Natural killer cell (primary cell): ENCODE results near the gene TEX47. TPM values are rescaled to one million over a fixed set of nuclear protein-coding genes. Genes with fewer than 3 reads are reported as not detected.

ENCODE experiments used
- ATAC-seq, 3 donors: fragments of 150-1000 bp in 2 of 3; fragments of 200-7000 bp in 1 of 3; cut with Tn5 transposase; 1 replicate in 1 of 3; 2 replicates in 2 of 3; pipeline ENCODE4 v1.10.0; 2021; ENCODE audit warnings: mild to moderate bottlenecking in 2 of 3, moderate library complexity in 2 of 3
- DNase-seq, 2 donors: peaks; one replicate each; pipeline versions ENCODE4 v3.0.0 to v3.0.0-alpha.2; 2013 to 2021; ENCODE audit warnings: mixed read lengths in 1 of 2
- H3K27ac ChIP-seq: one replicate; pipeline ENCODE4 v1.5.1; 2013; ENCODE audit warnings: mild to moderate bottlenecking, low read length
- H3K27me3 ChIP-seq: one replicate; pipeline ENCODE4 v1.6.1; 2013; ENCODE audit warnings: low read length; ENCODE audit not compliant: control insufficient read depth, insufficient read depth
- H3K36me3 ChIP-seq: one replicate; pipeline ENCODE4 v1.6.1; 2013; ENCODE audit warnings: low read length; ENCODE audit not compliant: control insufficient read depth, insufficient read depth
- H3K4me1 ChIP-seq: one replicate; pipeline ENCODE4 v1.6.1; 2013; ENCODE audit warnings: low read length; ENCODE audit not compliant: control insufficient read depth, insufficient read depth
- H3K4me3 ChIP-seq: one replicate; pipeline ENCODE4 v1.5.1; 2013; ENCODE audit warnings: low read length
- H3K9me3 ChIP-seq: one replicate; pipeline ENCODE4 v1.6.1; 2013; ENCODE audit warnings: low read length; ENCODE audit not compliant: control insufficient read depth, insufficient read depth
- H3K27ac Mint-ChIP-seq, 2 donors: one replicate each; pipeline ENCODE4 v1.8.0; 2022; ENCODE audit warnings: mild to moderate bottlenecking in 2 of 2, mixed read lengths in 2 of 2, moderate library complexity in 1 of 2
- H3K27me3 Mint-ChIP-seq, 2 donors: one replicate each; pipeline ENCODE4 v1.8.0; 2022; ENCODE audit warnings: low read depth in 2 of 2, mixed read lengths in 2 of 2
- H3K36me3 Mint-ChIP-seq: one replicate; pipeline ENCODE4 v1.8.0; 2022; ENCODE audit warnings: mixed read lengths
- H3K4me1 Mint-ChIP-seq, 2 donors: one replicate each; pipeline ENCODE4 v1.8.0; 2022; ENCODE audit warnings: mixed read lengths in 2 of 2
- H3K4me3 Mint-ChIP-seq: one replicate; pipeline ENCODE4 v1.8.0; 2022; ENCODE audit warnings: mild to moderate bottlenecking, moderate library complexity, mixed read lengths
- H3K9me3 Mint-ChIP-seq, 2 donors: one replicate each; pipeline ENCODE4 v1.8.0; 2022; ENCODE audit warnings: mixed read lengths in 2 of 2
- CTCF ChIP-seq: fragments of 200-600 bp; IDR thresholded peaks from one replicate; pipeline ENCODE4 v1.8.0; 2022; ENCODE audit warnings: antibody characterized with exemption
- WGBS: methylation state at CpG from one replicate; pipeline ENCODE4 v1.1.7; 2013; ENCODE audit warnings: missing lambda C conversion rate; ENCODE audit not compliant: insufficient coverage; 5-methylcytosine and 5-hydroxymethylcytosine counted together
- intact Hi-C: fragments of 100-400 bp; cut with micrococcal nuclease; formaldehyde crosslinking; loops from one replicate; pipeline ENCODE4 v1.14.2; 2022
- total RNA-seq, 4 donors: library from RNA; stranded (reverse); fragments of 120-200 nt in 1 of 4; gene quantifications; one replicate each; pipeline versions ENCODE4 v1.2.3 to v1.2.4, GENCODE V29; 2013 to 2022

The TEX47 gene
- total RNA-seq, 3 donors from 2014 or later (not counting 1 experiment from before 2014, with no cell fraction given) = not detected

GRCh38 chr7:88760136-88760515, 35.4 kb downstream of the TEX47 start:
- H3K4me3 ChIP-seq = no peak overlapping the region
- DNase-seq (no peak), ATAC-seq (no peak)
- peaks cover 9% of the 10 kb centered on the region for H3K27me3 ChIP-seq
- TF ChIP-seq CTCF = no peak
- no peaks in the 10 kb centered on the region for H3K4me1 Mint-ChIP-seq
- H3K4me3 Mint-ChIP-seq = no peak overlapping the region
- peaks cover 2 to 9% of the 10 kb centered on the region in 2 donors for H3K27me3 Mint-ChIP-seq
- intact Hi-C loops = no loop called here
- H3K27ac ChIP-seq = no peak overlapping the region
- H3K27ac Mint-ChIP-seq = no peak overlapping the region
- H3K36me3 Mint-ChIP-seq = peaks cover 6% of the 10 kb centered on the region
- H3K9me3 Mint-ChIP-seq = peaks cover 3 to 7% of the 10 kb centered on the region in 2 donors
- no peaks in the 10 kb centered on the region for H3K9me3 ChIP-seq
- H3K4me1 ChIP-seq = no peaks in the 10 kb centered on the region
- no peaks in the 10 kb centered on the region for H3K36me3 ChIP-seq
- WGBS = 17% methylated on average over 5 of the region's 6 CpGs

- ATAC-seq = no peak
- Mint-ChIP-seq H3K27me3 (peaks cover 2 to 9% of the 10 kb centered on the region in 2 donors), H3K9me3 (peaks cover 4 to 7% of the 10 kb centered on the region in 2 donors), H3K4me1 (no peaks in the 10 kb centered on the region), H3K36me3 (peaks cover 6% of the 10 kb centered on the region), H3K4me3 (no peak within 1 kb of the TSS), H3K27ac (no peak within 1 kb of the TSS)
- Histone ChIP-seq H3K4me1 (no peaks in the 10 kb centered on the region), H3K36me3 (no peaks in the 10 kb centered on the region), H3K27ac (no peak within 1 kb of the TSS), H3K4me3 (no peak within 1 kb of the TSS), H3K9me3 (no peaks in the 10 kb centered on the region), H3K27me3 (peaks cover 9% of the 10 kb centered on the region)
- DNase-seq = no peak
- intact Hi-C loops = no loop called here
- 3% methylated on average over 68 of the region's 74 CpGs for WGBS
- TF ChIP-seq CTCF = no peak
Observed at GRCh38 chr7:88759230-88760135, 36.1 kb downstream of the TEX47 start, which contains the start of gene ZNF804B. Gene ZNF804B (plus strand): TSS chr7:88759700. CDS start chr7:88759977, 277 bp downstream.

GRCh38 chr7:88758381-88759229, 36.9 kb downstream of the TEX47 start:
- no peak overlapping the region for H3K4me3 Mint-ChIP-seq
- Histone ChIP-seq H3K4me1 (no peaks in the 10 kb centered on the region), H3K27ac (no peak overlapping the region), H3K36me3 (no peaks in the 10 kb centered on the region), H3K9me3 (no peaks in the 10 kb centered on the region), H3K27me3 (peaks cover 9% of the 10 kb centered on the region), H3K4me3 (no peak overlapping the region)
- no peak overlapping the region for H3K27ac Mint-ChIP-seq
- ATAC-seq (no peak), DNase-seq (no peak)
- H3K36me3 Mint-ChIP-seq = peaks cover 6% of the 10 kb centered on the region
- peaks cover 2 to 9% of the 10 kb centered on the region in 2 donors for H3K27me3 Mint-ChIP-seq
- no peak for TF ChIP-seq CTCF
- H3K9me3 Mint-ChIP-seq = peaks cover 4 to 9% of the 10 kb centered on the region in 2 donors
- H3K4me1 Mint-ChIP-seq = no peaks in the 10 kb centered on the region
- WGBS = 6% methylated on average over 33 of the region's 33 CpGs
- intact Hi-C loops = no loop called here
